ENCODE results near the gene PDCD1LG2. TPM values are rescaled to one million over a fixed set of nuclear protein-coding genes. Genes with fewer than 3 reads are reported as not detected.

PDCD1LG2 gene
- total and polyA plus RNA-seq, 2 of the 8 experiments (the other 6 are each of a cell fraction or from before 2014, with no cell fraction given) = not detected

GRCh38 chr9:5466766-5467165 is 43.6 kb upstream of the PDCD1LG2 start:
- H2BK5ac ChIP-seq (ENCODE audit: low read depth, low read length) = no peak overlapping the region
- ChIA-PET CTCF (ENCODE audit: partially characterized antibody) (interaction anchor here (1.0 to 2.3 kb wide), 3 partner anchors 16 to 134 kb away, joined by 3 to 5 read pairs (median 5); partner anchors contain the start of gene CD274), POLR2A (ENCODE audit: partially characterized antibody) (no interaction called here)
- H3K23me2 ChIP-seq (ENCODE audit: low read depth, low read length) = no peaks in the 10 kb centered on the region
- H3K56ac ChIP-seq (replicated peaks; ENCODE audit: insufficient read length, low read depth, low read length) = no peak overlapping the region
- FAIRE-seq (no peak), DNase-seq (ENCODE audit: low read depth in 1 of 2, low spot score in 2 of 2) (no peak)
- 76% methylated on average over 2 of the region's 2 CpGs; no CpG with 5 or more reads in 1 of the 2 experiments for WGBS, 2 experiments (ENCODE audit: extremely low coverage in 1 of 2, insufficient coverage in 1 of 2, insufficient read length in 1 of 2, insufficient replicate concordance in 2 of 2, low coverage in 1 of 2, low lambda C conversion rate in 2 of 2, missing lambda C conversion rate in 1 of 2)
- H3K27me3 ChIP-seq (replicated peaks in 1 of 4; ENCODE audit: control insufficient read depth in 3 of 4, extremely low read depth in 1 of 4, insufficient read depth in 3 of 4, low read length in 3 of 4) = no peaks in the 10 kb centered on the region
- H3K36me3 ChIP-seq (ENCODE audit: control insufficient read depth in 2 of 4, insufficient read depth in 4 of 4, low read length in 3 of 4) = no peaks in the 10 kb centered on the region
- no peak overlapping the region for H3K4me2 ChIP-seq (ENCODE audit: insufficient read depth in 1 of 2, low read depth in 2 of 2, low read length in 2 of 2)
- H2BK120ac ChIP-seq (replicated peaks; ENCODE audit: low read depth, low read length) = no peak overlapping the region
- H3K4me1 ChIP-seq (replicated peaks in 1 of 4; ENCODE audit: control insufficient read depth in 3 of 4, insufficient read depth in 4 of 4, low read length in 3 of 4) = no peaks in the 10 kb centered on the region
- H3K9me3 ChIP-seq (ENCODE audit: insufficient read depth in 2 of 2, low read depth in 1 of 2, low read length in 1 of 2) = no peaks in the 10 kb centered on the region
- no peak overlapping the region for H3K18ac ChIP-seq (ENCODE audit: extremely low read depth, low read length)
- H3K23ac ChIP-seq (ENCODE audit: insufficient read length) = no peak overlapping the region
- H3K4me3 ChIP-seq (ENCODE audit: extremely low read depth in 1 of 4, insufficient read depth in 2 of 4, low read depth in 3 of 4, low read length in 4 of 4) = no peak overlapping the region
- no peak overlapping the region for H4K91ac ChIP-seq (replicated peaks; ENCODE audit: insufficient read length, low read length)
- no peak for TF ChIP-seq EZH2 (IDR thresholded peaks at IDR 0.05; ENCODE audit: low read depth, low read length, severe bottlenecking)
- no peak for TF ChIP-seq BACH1 (IDR thresholded peaks at IDR 0.05; ENCODE audit: low read length)
- TF ChIP-seq CHD1 (IDR thresholded peaks at IDR 0.05; ENCODE audit: low read depth, low read length) = no peak
- no peak for TF ChIP-seq CBX8 (IDR thresholded peaks at IDR 0.05; ENCODE audit: borderline replicate concordance, low read depth, low read length)
- no peak for TF ChIP-seq KDM5A (IDR thresholded peaks at IDR 0.05; ENCODE audit: low read length)
- no peak for TF ChIP-seq RAD21 (IDR thresholded peaks at IDR 0.05 in 1 of 2, conservative IDR thresholded peaks at IDR 0.05 in 1 of 2; ENCODE audit: low read depth in 2 of 2, low read length in 2 of 2)
- no peak for TF ChIP-seq ASH2L (IDR thresholded peaks at IDR 0.05; ENCODE audit: low read length)
- TF ChIP-seq NANOG (IDR thresholded peaks at IDR 0.05; ENCODE audit: insufficient read depth, low read depth, low read length, poor library complexity, severe bottlenecking) = no peak
- H4K8ac ChIP-seq (ENCODE audit: extremely low read depth, insufficient read depth, low read length) = no peak overlapping the region
- no peak overlapping the region for H2BK15ac ChIP-seq (ENCODE audit: low read length)
- H2AK5ac ChIP-seq (ENCODE audit: low read depth, low read length) = no peak overlapping the region
- H4K5ac ChIP-seq (ENCODE audit: insufficient read length, low read depth, low read length) = no peak overlapping the region
- no peak overlapping the region for H2BK12ac ChIP-seq (ENCODE audit: low read depth, low read length)
- H4K20me1 ChIP-seq (replicated peaks in 1 of 2; ENCODE audit: control insufficient read depth in 1 of 2, insufficient read depth in 2 of 2, low read length in 2 of 2) = no peaks in the 10 kb centered on the region
- H3K14ac ChIP-seq (ENCODE audit: insufficient read length) = no peak overlapping the region
- H3K4ac ChIP-seq (replicated peaks; ENCODE audit: insufficient read length, low read depth, low read length) = no peak overlapping the region
- H3K9ac ChIP-seq (replicated peaks in 1 of 4; ENCODE audit: extremely low read depth in 1 of 4, low read depth in 3 of 4, low read length in 3 of 4) = no peak overlapping the region
- no peaks in the 10 kb centered on the region for H3K79me2 ChIP-seq (ENCODE audit: control insufficient read depth in 1 of 2, insufficient read depth in 2 of 2, low read length in 2 of 2)
- H3K27ac ChIP-seq (ENCODE audit: low read depth, low read length) = no peak overlapping the region
- no peak overlapping the region for H2AFZ ChIP-seq (ENCODE audit: low read length)
- no peaks in the 10 kb centered on the region for H3K79me1 ChIP-seq (ENCODE audit: low read depth, low read length)
- no peak overlapping the region for H2BK20ac ChIP-seq (ENCODE audit: low read length)
